A673 (cell line): ENCODE measurements around the gene GPC1. TPM values are rescaled to one million over a fixed set of nuclear protein-coding genes. Genes with fewer than 3 reads are reported as not detected.
"Not testable (repeated sequence)": the region's sequence is repeated elsewhere in the genome, so short reads cannot be mapped to it uniquely, and the experiment has no call there.

Experiments used
- Bru-seq: library from RNA; stranded (reverse); fragments of 400-500 nt; gene quantifications from one replicate; lab custom pipeline; 2021; lab: Mats Ljungman, UMichigan
- BruChase-seq, 2 experiments: library from RNA; stranded (reverse); fragments of 400-500 nt; gene quantifications; one replicate each; lab custom pipeline; 2021; lab: Mats Ljungman, UMichigan
- BruUV-seq: library from RNA; stranded (reverse); fragments of 400-500 nt; replicated peaks from 2 replicates; lab custom pipeline; 2021; lab: Mats Ljungman, UMichigan
- CTCF ChIA-PET: fragments of 300-600 bp; sonication (Branson Sonifier 250); formaldehyde crosslinking; loops from one replicate; lab custom pipeline; 2022; ENCODE audit warnings: antibody characterized with exemption; lab: Charles Lee
- POLR2A ChIA-PET: fragments of 300-600 bp; sonication (Branson Sonifier 250); formaldehyde crosslinking; loops from one replicate; lab custom pipeline; 2022; ENCODE audit warnings: antibody characterized with exemption; ENCODE audit not compliant: low non-redundant PET; lab: Charles Lee
- DNase-seq: peaks from one replicate; pipeline ENCODE4 v3.0.0-alpha.2; 2015; ENCODE audit warnings: low spot score
- H3K27ac ChIP-seq: fragments of 200-600 bp; sonication (generic); 2 replicates; pipeline ENCODE4 v1.5.1; 2016; ENCODE audit warnings: mixed run types, low read depth, mild to moderate bottlenecking, mixed read lengths, antibody characterized with exemption, low read length; ENCODE audit not compliant: poor library complexity, severe bottlenecking
- H3K27me3 ChIP-seq: fragments of 200-600 bp; sonication (generic); replicated peaks from 2 replicates; pipeline ENCODE4 v1.6.1; 2017; ENCODE audit warnings: mixed run types, low read depth, mild to moderate bottlenecking, mixed read lengths, antibody characterized with exemption, low read length; ENCODE audit not compliant: insufficient read depth, poor library complexity
- H3K36me3 ChIP-seq: fragments of 200-600 bp; sonication (generic); 2 replicates; pipeline ENCODE4 v1.6.1; 2016; ENCODE audit warnings: mixed run types, mild to moderate bottlenecking, mixed read lengths, antibody characterized with exemption, low read length; ENCODE audit not compliant: insufficient read depth, poor library complexity, severe bottlenecking
- H3K4me1 ChIP-seq: fragments of 200-600 bp; sonication (generic); 2 replicates; pipeline ENCODE4 v1.6.1; 2017; ENCODE audit warnings: mixed run types, mild to moderate bottlenecking, mixed read lengths, antibody characterized with exemption, low read length; ENCODE audit not compliant: insufficient read depth, poor library complexity, severe bottlenecking
- H3K4me3 ChIP-seq: fragments of 200-600 bp; sonication (generic); 2 replicates; pipeline ENCODE4 v1.5.1; 2016; ENCODE audit warnings: low read depth, mixed run types, mild to moderate bottlenecking, mixed read lengths, low read length; ENCODE audit not compliant: poor library complexity, severe bottlenecking
- H3K9me3 ChIP-seq: fragments of 200-600 bp; sonication (generic); 2 replicates; pipeline ENCODE4 v1.6.1; 2016; ENCODE audit warnings: mixed run types, low read depth, mild to moderate bottlenecking, mixed read lengths, antibody characterized with exemption, low read length; ENCODE audit not compliant: poor library complexity, severe bottlenecking
- EZH2 ChIP-seq: fragments of 200-600 bp; sonication (generic); IDR thresholded peaks from 2 replicates; pipeline ENCODE4 v1.6.1; 2017; ENCODE audit warnings: borderline replicate concordance, low read depth, mild to moderate bottlenecking, mixed read lengths, antibody characterized with exemption, low read length; ENCODE audit not compliant: poor library complexity, severe bottlenecking
- intact Hi-C: fragments of 100-400 bp; cut with micrococcal nuclease; formaldehyde crosslinking; loops from one replicate; pipeline ENCODE4 v1.10.0; 2022; ENCODE audit not compliant: unreplicated experiment
- long read RNA-seq: library from polyadenylated mRNA; stranded (forward); transcript quantifications from one replicate; pipeline ENCODE4 v2.0.0, GENCODE V29; 2022
- total RNA-seq: library from RNA; stranded (reverse); gene quantifications from 2 replicates; pipeline ENCODE4 v1.2.3, GENCODE V29; 2021
- TF ChIP-seq, protein P1 (sequence below): fragments of 300-800, 200-600 bp; sonication (generic); conservative IDR thresholded peaks from 2 replicates; pipeline ENCODE4 v1.5.1; 2017; ENCODE audit warnings: low read depth, mild to moderate bottlenecking, antibody characterized with exemption, low read length, moderate library complexity, mixed read lengths

The GPC1 gene, protein sequence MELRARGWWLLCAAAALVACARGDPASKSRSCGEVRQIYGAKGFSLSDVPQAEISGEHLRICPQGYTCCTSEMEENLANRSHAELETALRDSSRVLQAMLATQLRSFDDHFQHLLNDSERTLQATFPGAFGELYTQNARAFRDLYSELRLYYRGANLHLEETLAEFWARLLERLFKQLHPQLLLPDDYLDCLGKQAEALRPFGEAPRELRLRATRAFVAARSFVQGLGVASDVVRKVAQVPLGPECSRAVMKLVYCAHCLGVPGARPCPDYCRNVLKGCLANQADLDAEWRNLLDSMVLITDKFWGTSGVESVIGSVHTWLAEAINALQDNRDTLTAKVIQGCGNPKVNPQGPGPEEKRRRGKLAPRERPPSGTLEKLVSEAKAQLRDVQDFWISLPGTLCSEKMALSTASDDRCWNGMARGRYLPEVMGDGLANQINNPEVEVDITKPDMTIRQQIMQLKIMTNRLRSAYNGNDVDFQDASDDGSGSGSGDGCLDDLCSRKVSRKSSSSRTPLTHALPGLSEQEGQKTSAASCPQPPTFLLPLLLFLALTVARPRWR
- total RNA-seq (21.2 and 21.9 TPM in 2 replicates), Bru-seq, nascent RNA (percentile 32 among the genes with signal in this experiment), BruChase-seq, experiment 1, labeled RNA remaining after a 2-hour chase (percentile 38 among the genes with signal in this experiment), BruChase-seq, experiment 2, labeled RNA remaining after a 6-hour chase (percentile 48 among the genes with signal in this experiment)
- long read RNA-seq, transcript GPC1-201 (9 exons, 3,713 nt): major isoform, 40 of 49 reads
- long read RNA-seq, partial matches to known transcripts: 4 of 49 reads
- long read RNA-seq, other reads (novel, unspliced or antisense): 5 of 49 reads

DNA sequence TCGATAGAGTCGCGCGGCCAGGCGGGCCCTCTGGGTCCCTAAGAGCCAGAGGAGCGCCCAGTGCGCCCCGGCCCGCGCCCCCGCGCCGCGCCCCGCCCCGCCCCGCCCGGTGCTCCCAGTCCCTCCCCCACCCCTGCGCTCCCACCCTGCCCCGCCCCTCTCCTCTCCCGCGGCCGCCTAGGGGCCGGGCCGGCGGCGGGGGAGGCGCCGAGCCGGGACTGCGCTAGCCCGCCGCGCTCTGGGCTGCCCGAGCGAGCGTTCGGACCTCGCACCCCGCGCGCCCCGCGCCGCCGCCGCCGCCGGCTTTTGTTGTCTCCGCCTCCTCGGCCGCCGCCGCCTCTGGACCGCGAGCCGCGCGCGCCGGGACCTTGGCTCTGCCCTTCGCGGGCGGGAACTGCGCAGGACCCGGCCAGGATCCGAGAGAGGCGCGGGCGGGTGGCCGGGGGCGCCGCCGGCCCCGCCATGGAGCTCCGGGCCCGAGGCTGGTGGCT is at the start of gene GPC1:
Gene GPC1 (plus strand): TSS at position 207 of the 491 bp plus-strand sequence. CDS start 256 bp downstream, at position 463.
- Histone ChIP-seq H3K9me3 (no peaks in the 10 kb centered on the region), H3K4me3 (peak within 1 kb of the TSS; percentile 62), H3K4me1 (peaks cover 15% of the 10 kb centered on the region), H3K36me3 (no peaks in the 10 kb centered on the region), H3K27ac (peak within 1 kb of the TSS; percentile 63), H3K27me3 (peaks cover 15% of the 10 kb centered on the region)
- no TSS peak for BruUV-seq
- peak; percentile 85 for DNase-seq
- ChIA-PET CTCF (no interaction called here), POLR2A (no interaction called here)
- TF ChIP-seq, protein P1, sequence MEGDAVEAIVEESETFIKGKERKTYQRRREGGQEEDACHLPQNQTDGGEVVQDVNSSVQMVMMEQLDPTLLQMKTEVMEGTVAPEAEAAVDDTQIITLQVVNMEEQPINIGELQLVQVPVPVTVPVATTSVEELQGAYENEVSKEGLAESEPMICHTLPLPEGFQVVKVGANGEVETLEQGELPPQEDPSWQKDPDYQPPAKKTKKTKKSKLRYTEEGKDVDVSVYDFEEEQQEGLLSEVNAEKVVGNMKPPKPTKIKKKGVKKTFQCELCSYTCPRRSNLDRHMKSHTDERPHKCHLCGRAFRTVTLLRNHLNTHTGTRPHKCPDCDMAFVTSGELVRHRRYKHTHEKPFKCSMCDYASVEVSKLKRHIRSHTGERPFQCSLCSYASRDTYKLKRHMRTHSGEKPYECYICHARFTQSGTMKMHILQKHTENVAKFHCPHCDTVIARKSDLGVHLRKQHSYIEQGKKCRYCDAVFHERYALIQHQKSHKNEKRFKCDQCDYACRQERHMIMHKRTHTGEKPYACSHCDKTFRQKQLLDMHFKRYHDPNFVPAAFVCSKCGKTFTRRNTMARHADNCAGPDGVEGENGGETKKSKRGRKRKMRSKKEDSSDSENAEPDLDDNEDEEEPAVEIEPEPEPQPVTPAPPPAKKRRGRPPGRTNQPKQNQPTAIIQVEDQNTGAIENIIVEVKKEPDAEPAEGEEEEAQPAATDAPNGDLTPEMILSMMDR: no peak
- no peak for TF ChIP-seq EZH2
- intact Hi-C loops: loop anchor here (5.0 kb wide), 1 partner anchor 373 kb away; no protein-coding TSS in a partner anchor

DNA sequence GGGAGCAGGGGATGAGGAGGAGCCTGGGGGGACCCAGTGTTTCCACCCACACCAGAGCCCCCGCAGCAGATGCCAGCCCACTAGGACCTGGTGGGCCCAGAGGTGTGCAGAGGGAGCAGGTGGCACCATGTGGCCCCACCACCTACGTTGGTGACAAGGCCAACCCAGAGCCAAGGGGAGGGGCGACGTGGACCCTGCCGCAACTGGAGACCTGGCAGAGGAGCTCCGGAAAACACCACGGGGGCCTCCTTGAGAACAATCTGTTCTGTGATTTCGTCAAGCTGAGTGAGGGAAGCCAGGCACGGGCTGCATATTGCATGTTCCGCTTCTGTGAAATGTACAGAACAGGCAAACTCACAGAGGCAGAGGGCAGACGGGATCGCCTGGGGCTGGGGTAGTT is 49.1 kb upstream of the GPC1 start:
- ChIA-PET CTCF (interaction anchor here (0.6 kb wide), 1 partner anchor 18 kb away, joined by 3 read pairs; no protein-coding TSS in a partner anchor), POLR2A (no interaction called here)
- intact Hi-C loops: no loop called here
- no peaks in the 10 kb centered on the region for H3K36me3 ChIP-seq
- no peaks in the 10 kb centered on the region for H3K9me3 ChIP-seq
- TF ChIP-seq EZH2: no peak
- TF ChIP-seq, protein P1: no peak
- no TSS peak for BruUV-seq
- no peak overlapping the region for H3K4me3 ChIP-seq
- no peaks in the 10 kb centered on the region for H3K27me3 ChIP-seq
- H3K27ac ChIP-seq: no peak overlapping the region
- DNase-seq: no peak
- no peaks in the 10 kb centered on the region for H3K4me1 ChIP-seq

DNA sequence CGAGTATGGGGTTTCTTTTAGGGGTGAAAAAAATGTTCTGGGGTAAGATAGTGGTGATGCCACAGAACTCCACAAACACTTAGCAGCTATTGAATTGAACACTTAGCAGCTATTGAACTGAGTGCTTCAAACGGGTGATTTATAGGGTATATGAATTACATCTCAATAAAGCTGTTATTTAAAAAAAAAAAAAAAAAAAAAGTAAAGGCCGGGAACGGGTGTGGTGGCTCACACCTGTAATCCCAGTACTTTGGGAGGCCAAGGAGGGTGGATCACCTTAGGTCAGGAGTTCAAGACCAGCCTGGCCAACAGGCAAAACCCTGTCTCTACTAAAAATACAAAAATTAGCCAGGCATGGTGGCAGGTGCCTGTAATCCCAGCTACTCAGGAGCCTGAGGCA is 48.7 kb upstream of the GPC1 start:
- H3K27ac ChIP-seq, DNase-seq, H3K4me1 ChIP-seq, H3K36me3 ChIP-seq, H3K4me3 ChIP-seq, H3K27me3 ChIP-seq, POLR2A ChIA-PET, H3K9me3 ChIP-seq, intact Hi-C loops: not testable (repeated sequence)
- BruUV-seq: TSS peak; percentile 48
- CTCF ChIA-PET: interaction anchor here (0.6 kb wide), 1 partner anchor 17 kb away, joined by 3 read pairs; no protein-coding TSS in a partner anchor
